Measurements from ENCODE around the gene MGAT5.

DNA sequence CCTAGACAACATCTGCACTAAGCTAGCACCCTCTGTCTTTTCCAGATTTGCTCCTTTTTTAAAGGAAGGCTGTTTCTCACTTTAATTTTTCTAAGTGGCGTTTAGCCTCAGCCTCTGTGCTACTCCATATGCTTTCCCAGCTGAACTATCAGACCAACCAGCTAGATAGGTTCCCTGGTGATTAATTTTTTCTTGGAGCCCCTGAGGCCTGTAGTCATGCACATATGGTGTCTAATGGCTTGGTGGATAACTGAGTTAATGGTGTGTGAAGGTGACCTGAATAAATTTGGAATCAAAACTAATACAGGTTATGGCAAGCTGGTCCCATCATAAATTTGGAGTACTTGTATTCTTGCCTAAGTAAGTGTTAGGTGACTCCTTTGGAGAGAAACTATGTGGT lies 135.5 kb downstream of the MGAT5 start:
- no peak for TF ChIP-seq CTCF (IDR thresholded peaks at IDR 0.05)
- TF ChIP-seq POLR2A (IDR thresholded peaks at IDR 0.05): no peak
